Aorta (tissue), 5 donors: ENCODE data around the gene DSE. TPM values are rescaled to one million over a fixed set of nuclear protein-coding genes. Genes with fewer than 3 reads are reported as not detected.

Experiments
- ATAC-seq: fragments of 200-7000 bp; cut with Tn5 transposase; one replicate; pipeline ENCODE4 v1.9.1; 2022; ENCODE audit warnings: moderate library complexity; ENCODE audit not compliant: low FRiP score
- DNase-seq, 2 donors: peaks; one replicate each; pipeline ENCODE4 v3.0.0-alpha.2; 2020
- H3K27ac ChIP-seq, 2 donors: one replicate each; pipeline ENCODE4 v1.5.1; 2013; ENCODE audit warnings: low read length in 2 of 2, mild to moderate bottlenecking in 2 of 2, moderate library complexity in 2 of 2, control low read depth in 1 of 2, inconsistent platforms in 1 of 2, low read depth in 1 of 2
- H3K27me3 ChIP-seq, 2 donors: one replicate each; pipeline ENCODE4 v1.6.1; 2013; ENCODE audit warnings: control low read depth in 1 of 2, low read length in 1 of 2, mild to moderate bottlenecking in 1 of 2, moderate library complexity in 1 of 2; ENCODE audit not compliant: insufficient read depth in 2 of 2, control insufficient read depth in 1 of 2
- H3K36me3 ChIP-seq, 2 donors: one replicate each; pipeline ENCODE4 v1.6.1; 2013; ENCODE audit warnings: control low read depth in 1 of 2, low read length in 1 of 2, mild to moderate bottlenecking in 1 of 2; ENCODE audit not compliant: insufficient read depth in 2 of 2, control insufficient read depth in 1 of 2
- H3K4me1 ChIP-seq, 2 donors: one replicate each; pipeline ENCODE4 v1.6.1; 2013; ENCODE audit warnings: low read length in 2 of 2, control low read depth in 1 of 2, mild to moderate bottlenecking in 1 of 2, moderate library complexity in 1 of 2; ENCODE audit not compliant: insufficient read depth in 2 of 2, control insufficient read depth in 1 of 2
- H3K4me3 ChIP-seq, 2 donors: one replicate each; pipeline ENCODE4 v1.5.1; 2013; ENCODE audit warnings: low read length in 2 of 2, control low read depth in 1 of 2, mild to moderate bottlenecking in 1 of 2
- H3K9me3 ChIP-seq: one replicate; pipeline ENCODE4 v1.6.1; 2013; ENCODE audit warnings: mild to moderate bottlenecking, low read length; ENCODE audit not compliant: control insufficient read depth
- WGBS, 2 donors: extraction: QIAGEN DNeasy Blood & Tissue Kit; methylation state at CpG; one replicate each; pipeline ENCODE4 v1.1.7; 2013; 5-methylcytosine and 5-hydroxymethylcytosine counted together
- intact Hi-C, 2 donors: fragments of 100-400 bp; cut with DNase I; formaldehyde crosslinking; loops; one replicate each; pipeline versions ENCODE4 v1.14.2 to v1.15.0; 2022
- polyA plus RNA-seq, 2 donors: library from polyadenylated mRNA; stranded (reverse); fragments of 200-250 nt; gene quantifications; one replicate each; pipeline ENCODE4 v1.2.3, GENCODE V29; 2013
- total RNA-seq, 2 donors: library from RNA; stranded (reverse); fragmentation: NEBNext Ultra II Directional; extraction: Animal tissue kit (Norgen Biotek cat#: 25700); gene quantifications; one replicate each; pipeline ENCODE4 v1.2.1, GENCODE V29; 2021
- donor health status: healthy with polysubstance abuse.
- donor health status: Bipolar disorder and iron deficiency.
- donor health status: DM: no; HTN: no; CAD: no.
- donor health status: DM: no; HTN: no; CAD: no.
- donor health status: DM: yes; HTN: yes; CAD: no.

The DSE gene
- total and polyA plus RNA-seq, 4 donors, result 8.5 to 96.7 (median 32.9) TPM

GRCh38 chr6:116397914-116398313 lies 27.2 kb downstream of the DSE start:
- ATAC-seq, result no peak
- no peaks in the 10 kb centered on the region for H3K27me3 ChIP-seq
- no peaks in the 10 kb centered on the region for H3K36me3 ChIP-seq
- no peak for DNase-seq
- peaks cover 0 to 1% of the 10 kb centered on the region in 2 donors for H3K4me1 ChIP-seq
- WGBS, 2 donors, result 5 to 9% methylated on average over 1 of the region's 1 CpG
- no peaks in the 10 kb centered on the region for H3K9me3 ChIP-seq
- H3K4me3 ChIP-seq, result no peak overlapping the region
- peak overlapping the region in 1 of 2 donors; percentile 57 for H3K27ac ChIP-seq
- intact Hi-C loops, result no loop called here

- intact Hi-C loops, result no loop called here
- Histone ChIP-seq H3K4me1 (peaks cover 0 to 1% of the 10 kb centered on the region in 2 donors), H3K27ac (no peak overlapping the region), H3K9me3 (no peaks in the 10 kb centered on the region), H3K27me3 (no peaks in the 10 kb centered on the region), H3K4me3 (no peak overlapping the region), H3K36me3 (no peaks in the 10 kb centered on the region)
- WGBS, 2 donors, result 4% methylated on average over 2 of the region's 2 CpGs
- DNase-seq (no peak), ATAC-seq (no peak)
Observed at GRCh38 chr6:116398316-116399010, 27.7 kb downstream of the DSE start.

DNA sequence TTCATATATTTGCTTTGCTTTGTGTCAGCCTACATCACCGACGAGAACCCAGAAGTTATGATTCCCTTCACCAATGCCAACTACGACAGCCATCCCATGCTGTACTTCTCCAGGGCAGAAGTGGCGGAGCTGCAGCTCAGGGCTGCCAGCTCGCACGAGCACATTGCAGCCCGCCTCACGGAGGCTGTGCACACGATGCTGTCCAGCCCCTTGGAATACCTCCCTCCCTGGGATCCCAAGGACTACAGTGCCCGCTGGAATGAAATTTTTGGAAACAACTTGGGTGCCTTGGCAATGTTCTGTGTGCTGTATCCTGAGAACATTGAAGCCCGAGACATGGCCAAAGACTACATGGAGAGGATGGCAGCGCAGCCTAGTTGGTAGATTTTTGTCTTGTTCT lies 28.5 kb downstream of the DSE start:
- Histone ChIP-seq H3K9me3 (no peaks in the 10 kb centered on the region), H3K36me3 (no peaks in the 10 kb centered on the region), H3K27me3 (no peaks in the 10 kb centered on the region), H3K27ac (peak overlapping the region in 1 of 2 donors; percentile 68), H3K4me1 (peaks cover 0 to 1% of the 10 kb centered on the region in 2 donors), H3K4me3 (peak overlapping the region in 1 of 2 donors; percentile 3)
- ATAC-seq (peak; percentile 76), DNase-seq (no peak)
- 3 to 8% methylated on average over 12 of the region's 12 CpGs for WGBS, 2 donors
- intact Hi-C loops, result no loop called here

- no peaks in the 10 kb centered on the region for H3K36me3 ChIP-seq
- intact Hi-C loops, result no loop called here
- H3K9me3 ChIP-seq, result no peaks in the 10 kb centered on the region
- DNase-seq (no peak), ATAC-seq (no peak)
- no peak overlapping the region for H3K4me3 ChIP-seq
- peaks cover 0 to 1% of the 10 kb centered on the region in 2 donors for H3K4me1 ChIP-seq
- no peaks in the 10 kb centered on the region for H3K27me3 ChIP-seq
- H3K27ac ChIP-seq, result no peak overlapping the region
- 10 to 15% methylated on average over 1 of the region's 1 CpG for WGBS, 2 donors
Observed at GRCh38 chr6:116400328-116400727, 29.6 kb downstream of the DSE start.

- no peak overlapping the region for H3K27ac ChIP-seq
- intact Hi-C loops, result no loop called here
- no peaks in the 10 kb centered on the region for H3K27me3 ChIP-seq
- no peak for DNase-seq
- ATAC-seq, result no peak
- H3K4me1 ChIP-seq, result peaks cover 3 to 4% of the 10 kb centered on the region in 2 donors
- no peak overlapping the region for H3K4me3 ChIP-seq
- H3K9me3 ChIP-seq, result no peaks in the 10 kb centered on the region
- 83 to 86% methylated on average over 2 of the region's 2 CpGs for WGBS, 2 donors
- no peaks in the 10 kb centered on the region for H3K36me3 ChIP-seq
Observed at GRCh38 chr6:116402108-116402937, 31.6 kb downstream of the DSE start.

DNA sequence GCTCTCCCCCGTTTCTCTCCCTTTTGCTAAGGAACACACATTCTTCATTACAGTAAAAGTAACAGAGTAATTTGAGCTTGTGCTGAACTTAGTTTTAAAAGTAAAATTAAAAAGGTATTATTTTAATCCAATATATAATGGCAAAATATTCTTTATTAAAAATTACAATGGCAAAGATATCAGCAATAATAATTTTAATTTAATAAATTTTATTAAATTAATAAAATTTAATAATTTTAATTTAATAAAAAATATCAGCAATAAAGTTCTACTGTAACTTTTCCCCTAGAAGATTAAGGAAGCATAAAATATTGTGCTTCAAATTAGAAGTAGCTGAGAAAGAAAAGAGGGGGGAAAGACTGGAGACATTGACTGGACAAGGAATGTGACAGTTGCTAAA lies 32.5 kb downstream of the DSE start:
- Histone ChIP-seq H3K27me3 (no peaks in the 10 kb centered on the region), H3K4me3 (no peak overlapping the region), H3K4me1 (peaks cover 3 to 4% of the 10 kb centered on the region in 2 donors), H3K36me3 (no peaks in the 10 kb centered on the region), H3K27ac (no peak overlapping the region), H3K9me3 (no peaks in the 10 kb centered on the region)
- 55 to 79% methylated on average over 1 of the region's 1 CpG for WGBS, 2 donors
- ATAC-seq, result no peak
- intact Hi-C loops, result no loop called here
- DNase-seq, result no peak

DNA sequence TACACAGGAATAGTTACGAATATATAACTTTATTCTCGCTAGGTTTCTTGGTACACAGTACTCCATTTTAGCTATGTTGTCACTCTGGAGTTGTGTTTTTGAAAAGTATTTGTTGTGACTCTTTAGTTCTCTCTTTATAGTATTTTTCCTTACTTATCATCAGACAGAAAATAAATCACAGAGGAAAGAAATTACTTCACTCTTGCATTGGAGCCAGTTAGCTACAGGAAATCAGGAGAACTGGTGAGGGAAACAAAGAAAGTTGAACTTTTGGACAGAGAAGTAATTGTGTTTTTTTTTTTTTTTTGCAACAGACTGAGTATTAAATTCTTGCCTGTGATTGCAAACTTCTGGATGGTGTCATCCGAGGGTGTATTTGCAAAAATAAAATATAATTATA lies 33.9 kb downstream of the DSE start:
- intact Hi-C loops, result no loop called here
- Histone ChIP-seq H3K27me3 (no peaks in the 10 kb centered on the region), H3K4me3 (peak overlapping the region in 1 of 2 donors; percentile 26), H3K36me3 (no peaks in the 10 kb centered on the region), H3K4me1 (peaks cover 3% of the 10 kb centered on the region in 2 donors), H3K27ac (no peak overlapping the region), H3K9me3 (no peaks in the 10 kb centered on the region)
- ATAC-seq (no peak), DNase-seq (no peak)
- WGBS, 2 donors, result 3 to 8% methylated on average over 3 of the region's 3 CpGs

DNA sequence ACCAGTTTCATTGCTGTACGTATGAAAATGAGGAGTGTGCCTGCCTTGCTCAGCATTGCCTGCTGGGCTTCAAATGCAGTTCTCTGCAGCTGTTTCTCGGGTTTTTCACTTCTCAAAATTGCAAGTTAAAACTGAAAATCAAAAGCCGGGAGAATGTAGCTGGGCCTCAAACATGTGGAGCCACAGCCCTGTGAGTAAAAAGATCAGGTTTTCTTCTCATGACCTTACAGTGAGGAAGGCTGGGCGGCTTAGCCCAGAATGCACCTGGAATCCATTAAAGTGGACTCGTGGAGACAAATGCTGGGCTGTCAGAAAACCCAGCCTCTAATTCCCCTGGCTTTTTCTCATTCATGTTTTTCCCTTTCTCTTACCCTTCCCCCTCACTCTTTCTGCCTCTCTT lies 34.4 kb downstream of the DSE start:
- Histone ChIP-seq H3K27ac (peak overlapping the region; percentile 64 to 85), H3K4me1 (peaks cover 3% of the 10 kb centered on the region in 2 donors)
- no peak for DNase-seq

More for the DNA sequence above, 34.4 kb downstream of the DSE start:
- intact Hi-C loops, result no loop called here
- Histone ChIP-seq H3K36me3 (no peaks in the 10 kb centered on the region), H3K9me3 (no peaks in the 10 kb centered on the region), H3K27me3 (no peaks in the 10 kb centered on the region), H3K4me3 (peak overlapping the region in 1 of 2 donors; percentile 26)
- peak; percentile 49 for ATAC-seq
- 6 to 9% methylated on average over 5 of the region's 5 CpGs for WGBS, 2 donors
